ENCODE data around the gene PRR12. TPM values are rescaled to one million over a fixed set of nuclear protein-coding genes. Genes with fewer than 3 reads are reported as not detected.

PRR12 gene
- total and polyA plus RNA-seq, 9 of the 15 experiments (the other 6 are each of a cell fraction or from before 2014, with no cell fraction given): 0.01 to 21.1 (median 0.98) TPM

DNA sequence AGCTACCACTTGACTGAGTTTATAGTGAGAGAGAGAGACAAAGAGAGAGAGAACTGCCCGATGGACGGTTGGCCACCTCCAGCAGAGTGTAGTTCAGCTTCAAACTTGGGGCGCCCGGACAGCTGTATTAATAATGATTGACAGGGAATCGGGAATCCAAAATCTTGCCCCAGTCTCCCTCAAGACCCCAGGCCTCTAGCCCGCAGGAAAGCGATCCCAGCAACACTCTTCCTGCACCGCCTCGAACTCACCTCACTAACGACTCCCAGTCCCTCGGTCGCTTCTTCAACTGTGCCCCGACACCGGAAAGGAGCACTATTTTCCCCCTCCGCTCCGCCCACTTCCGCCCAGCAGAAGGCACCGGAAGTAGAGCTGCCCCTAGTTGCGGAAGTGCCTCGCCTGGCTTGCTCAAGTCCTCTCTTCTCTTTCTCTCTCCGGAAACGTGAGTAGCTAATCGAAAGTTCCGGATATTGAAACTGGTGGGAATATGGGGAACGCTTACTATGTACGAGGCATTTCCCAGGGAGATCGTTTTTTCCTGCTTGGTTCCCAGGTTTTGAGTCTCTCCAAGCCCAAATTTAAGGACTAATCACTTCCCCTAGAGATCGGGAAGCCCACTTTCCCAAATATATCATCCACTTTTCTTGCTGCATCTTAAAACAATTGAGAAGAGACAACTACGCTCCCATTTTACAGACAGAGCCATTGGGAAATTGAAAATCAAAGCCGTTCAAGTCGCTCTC is 10.5 kb upstream of the PRR12 start, which contains the start of gene NOSIP (continued):
- TF ChIP-seq TAL1 (IDR thresholded peaks at IDR 0.05): 0 out of 2 replicates have a peak, but pooled peaks have one; percentile 21
- no peak for TF ChIP-seq ZNF143 (CRISPR knock-in tag; IDR thresholded peaks at IDR 0.05)
- peak; percentile 59 for TF ChIP-seq RBM25 (IDR thresholded peaks at IDR 0.05; ENCODE audit: low read depth, low read length, severe bottlenecking)
- TF ChIP-seq ZKSCAN8 (CRISPR knock-in tag; IDR thresholded peaks at IDR 0.05): no peak
- peak; percentile 79 for TF ChIP-seq LCOR (CRISPR knock-in tag; IDR thresholded peaks at IDR 0.05)
- TF ChIP-seq NR2C1 (IDR thresholded peaks at IDR 0.05): peak; percentile 90
- TF ChIP-seq NR2C1 (tag; IDR thresholded peaks at IDR 0.05): peak; percentile 92
- no peak for TF ChIP-seq RBM22 (IDR thresholded peaks at IDR 0.05; ENCODE audit: low read depth, low read length, poor library complexity, severe bottlenecking)
- peak; percentile 83 for TF ChIP-seq JUND (IDR thresholded peaks at IDR 0.05; ENCODE audit: borderline replicate concordance, low read depth, low read length)
- TF ChIP-seq JUND (tag; IDR thresholded peaks at IDR 0.05; ENCODE audit: borderline replicate concordance, low read depth, low read length): peak; percentile 32; the same call in 1 of the 3 replicates
- peak in 1 of 2 experiments; percentile 58; a peak in 1 of 4 replicates for TF ChIP-seq RCOR1 (IDR thresholded peaks at IDR 0.05; ENCODE audit: borderline replicate concordance in 1 of 2, low read depth in 2 of 2, low read length in 2 of 2)
- no peak for TF ChIP-seq HDGF (IDR thresholded peaks at IDR 0.05)
- peak; percentile 60; the same call in 1 of the 2 replicates for TF ChIP-seq SOX6 (IDR thresholded peaks at IDR 0.05)
- TF ChIP-seq POLR2G (IDR thresholded peaks at IDR 0.05; ENCODE audit: low read depth, low read length): peak; percentile 92
- TF ChIP-seq SRSF7 (optimal IDR thresholded peaks at IDR 0.05; ENCODE audit: low read depth, low read length): no peak
- TF ChIP-seq, protein P1, sequence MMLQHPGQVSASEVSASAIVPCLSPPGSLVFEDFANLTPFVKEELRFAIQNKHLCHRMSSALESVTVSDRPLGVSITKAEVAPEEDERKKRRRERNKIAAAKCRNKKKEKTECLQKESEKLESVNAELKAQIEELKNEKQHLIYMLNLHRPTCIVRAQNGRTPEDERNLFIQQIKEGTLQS (IDR thresholded peaks at IDR 0.05): no peak; the same call in 1 of the 2 replicates
- TF ChIP-seq, protein P1 (CRISPR knock-in tag; conservative IDR thresholded peaks at IDR 0.05): no peak; the same call in 1 of the 2 replicates
- no peak; a peak in 1 of 4 replicates for TF ChIP-seq SRF (CRISPR knock-in tag; IDR thresholded peaks at IDR 0.05)
- TF ChIP-seq HIVEP1 (CRISPR knock-in tag; IDR thresholded peaks at IDR 0.05): no peak
- no peak for TF ChIP-seq BDP1 (IDR thresholded peaks at IDR 0.05; ENCODE audit: insufficient read depth, insufficient read length)
- TF ChIP-seq NCOR1 (IDR thresholded peaks at IDR 0.05): peak; percentile 46; the same call in 1 of the 2 replicates

Data from K562 (cell line).